Testis (tissue), 3 donors: ENCODE results near the gene OTUB2. TPM values are rescaled to one million over a fixed set of nuclear protein-coding genes. Genes with fewer than 3 reads are reported as not detected.

Source experiments
- DNase-seq: peaks from one replicate; pipeline ENCODE4 v3.0.0-alpha.2; 2019
- H3K27ac ChIP-seq, 2 donors: fragments of 200-600 bp; sonication (generic); one replicate each; pipeline ENCODE4 v1.5.1; 2019
- H3K27me3 ChIP-seq: fragments of 200-600 bp; sonication (generic); one replicate; pipeline ENCODE4 v1.5.1; 2019
- H3K36me3 ChIP-seq: fragments of 200-600 bp; sonication (generic); one replicate; pipeline ENCODE4 v1.5.1; 2017; ENCODE audit warnings: low read depth; ENCODE audit errors: missing control alignments
- H3K4me1 ChIP-seq: fragments of 200-600 bp; sonication (generic); one replicate; pipeline ENCODE4 v1.5.1; 2019
- H3K4me3 ChIP-seq, 2 donors: fragments of 200-600 bp; sonication (generic); one replicate each; pipeline ENCODE4 v1.5.1; 2017 to 2019
- H3K9me3 ChIP-seq: fragments of 200-600 bp; sonication (generic); one replicate; pipeline ENCODE4 v1.5.1; 2017
- CTCF ChIP-seq, 3 experiments: fragments of 450-650 bp in 2 of 3; fragments of 200-600 bp in 1 of 3; sonication (generic) in 1 of 3; IDR thresholded peaks; one replicate each; pipeline ENCODE4 v1.5.1; 2016 to 2019; ENCODE audit warnings: antibody characterized with exemption in 3 of 3, mild to moderate bottlenecking in 2 of 3, moderate library complexity in 1 of 3
- POLR2A ChIP-seq: fragments of 450-650 bp; IDR thresholded peaks from one replicate; pipeline ENCODE4 v1.6.1; 2017; ENCODE audit warnings: antibody characterized with exemption, mild to moderate bottlenecking, moderate library complexity
- WGBS, 2 donors: methylation state at CpG; one replicate each; pipeline ENCODE4 v1.1.5; 2018; 5-methylcytosine and 5-hydroxymethylcytosine counted together
- intact Hi-C: fragments of 100-400 bp; cut with DNase I; formaldehyde crosslinking; loops from one replicate; pipeline ENCODE4 v1.15.1; 2023; ENCODE audit warnings: low total_unique reads
- polyA plus RNA-seq: library from polyadenylated mRNA; stranded (reverse); fragments of 350-450 nt; fragmentation: Illumina TruSeq; extraction: RNeasy Lipid Tissue Mini Kit (QIAGEN cat#74804); gene quantifications from one replicate; pipeline ENCODE4 v1.2.3, GENCODE V29; 2014; ENCODE audit warnings: low read depth, low replicate concordance; ENCODE audit not compliant: insufficient read depth
- total RNA-seq, 2 donors: library from RNA; depleted of rRNA; stranded (reverse); fragments of >200 nt; gene quantifications; one replicate each; pipeline ENCODE4 v1.2.3, GENCODE V29; 2016

OTUB2 gene
- total and polyA plus RNA-seq, 3 donors from 2014 or later: 8.4 to 19.3 (median 16.8) TPM

GRCh38 chr14:93999573-93999972 lies 26.6 kb upstream of the OTUB2 start:
- Histone ChIP-seq H3K4me3 (no peak overlapping the region), H3K36me3 (no peaks in the 10 kb centered on the region), H3K4me1 (peaks cover 9% of the 10 kb centered on the region), H3K9me3 (no peaks in the 10 kb centered on the region), H3K27me3 (no peaks in the 10 kb centered on the region), H3K27ac (no peak overlapping the region)
- no peak for TF ChIP-seq POLR2A
- TF ChIP-seq CTCF (IDR thresholded peaks at IDR 0.05): no peak
- WGBS, 2 donors: 68 to 75% methylated on average over 4 to 8 of the region's 8 CpGs
- intact Hi-C loops: no loop called here
- no peak for DNase-seq

GRCh38 chr14:94000267-94000666 lies 25.9 kb upstream of the OTUB2 start:
- no peak for DNase-seq
- Histone ChIP-seq H3K27me3 (no peaks in the 10 kb centered on the region), H3K27ac (no peak overlapping the region), H3K4me1 (peaks cover 9% of the 10 kb centered on the region), H3K9me3 (no peaks in the 10 kb centered on the region), H3K36me3 (no peaks in the 10 kb centered on the region), H3K4me3 (no peak overlapping the region)
- intact Hi-C loops: loop anchor here (5.0 kb wide), 1 partner anchor 63 kb away; no protein-coding TSS in a partner anchor
- 84 to 93% methylated on average over 6 of the region's 6 CpGs for WGBS, 2 donors
- TF ChIP-seq CTCF (IDR thresholded peaks at IDR 0.05) (no peak), POLR2A (no peak)

- Histone ChIP-seq H3K9me3 (no peaks in the 10 kb centered on the region), H3K4me1 (peaks cover 9% of the 10 kb centered on the region), H3K36me3 (no peaks in the 10 kb centered on the region), H3K4me3 (peak overlapping the region; percentile 5 to 23), H3K27me3 (no peaks in the 10 kb centered on the region), H3K27ac (no peak overlapping the region)
- 7 to 18% methylated on average over 5 to 13 of the region's 13 CpGs for WGBS, 2 donors
- intact Hi-C loops: loop anchor here (5.0 kb wide), 1 partner anchor 64 kb away; no protein-coding TSS in a partner anchor
- TF ChIP-seq POLR2A (no peak), CTCF (IDR thresholded peaks at IDR 0.05) (no peak)
- peak; percentile 34 for DNase-seq
Observed at GRCh38 chr14:94001016-94001415, 25.1 kb upstream of the OTUB2 start.

GRCh38 chr14:94001501-94002396 lies 24.4 kb upstream of the OTUB2 start:
- intact Hi-C loops: loop anchor here (5.0 kb wide), 1 partner anchor 64 kb away; no protein-coding TSS in a partner anchor
- Histone ChIP-seq H3K27me3 (no peaks in the 10 kb centered on the region), H3K4me1 (peaks cover 9% of the 10 kb centered on the region), H3K36me3 (no peaks in the 10 kb centered on the region), H3K9me3 (no peaks in the 10 kb centered on the region), H3K27ac (no peak overlapping the region), H3K4me3 (peak overlapping the region; percentile 5 to 23)
- no peak for TF ChIP-seq POLR2A
- peak; percentile 91 to 97 (median 96) for TF ChIP-seq CTCF (IDR thresholded peaks at IDR 0.05)
- 23 to 35% methylated on average over 26 of the region's 26 CpGs for WGBS, 2 donors
- DNase-seq: peak; percentile 80
